Mucosa of gallbladder (tissue), 1 donor: ENCODE results near the gene POGLUT2. TPM values are rescaled to one million over a fixed set of nuclear protein-coding genes. Genes with fewer than 3 reads are reported as not detected.

Experiments
- DNase-seq: peaks from one replicate; pipeline ENCODE4 v3.0.0-alpha.2; 2020; ENCODE audit warnings: low spot score
- total RNA-seq: library from RNA; stranded (reverse); gene quantifications from one replicate; pipeline ENCODE4 v1.2.1, GENCODE V29; 2021
- donor health status: DM: no; HTN: no; CAD: no.

The POGLUT2 gene
- 6.4 TPM for total RNA-seq

DNA sequence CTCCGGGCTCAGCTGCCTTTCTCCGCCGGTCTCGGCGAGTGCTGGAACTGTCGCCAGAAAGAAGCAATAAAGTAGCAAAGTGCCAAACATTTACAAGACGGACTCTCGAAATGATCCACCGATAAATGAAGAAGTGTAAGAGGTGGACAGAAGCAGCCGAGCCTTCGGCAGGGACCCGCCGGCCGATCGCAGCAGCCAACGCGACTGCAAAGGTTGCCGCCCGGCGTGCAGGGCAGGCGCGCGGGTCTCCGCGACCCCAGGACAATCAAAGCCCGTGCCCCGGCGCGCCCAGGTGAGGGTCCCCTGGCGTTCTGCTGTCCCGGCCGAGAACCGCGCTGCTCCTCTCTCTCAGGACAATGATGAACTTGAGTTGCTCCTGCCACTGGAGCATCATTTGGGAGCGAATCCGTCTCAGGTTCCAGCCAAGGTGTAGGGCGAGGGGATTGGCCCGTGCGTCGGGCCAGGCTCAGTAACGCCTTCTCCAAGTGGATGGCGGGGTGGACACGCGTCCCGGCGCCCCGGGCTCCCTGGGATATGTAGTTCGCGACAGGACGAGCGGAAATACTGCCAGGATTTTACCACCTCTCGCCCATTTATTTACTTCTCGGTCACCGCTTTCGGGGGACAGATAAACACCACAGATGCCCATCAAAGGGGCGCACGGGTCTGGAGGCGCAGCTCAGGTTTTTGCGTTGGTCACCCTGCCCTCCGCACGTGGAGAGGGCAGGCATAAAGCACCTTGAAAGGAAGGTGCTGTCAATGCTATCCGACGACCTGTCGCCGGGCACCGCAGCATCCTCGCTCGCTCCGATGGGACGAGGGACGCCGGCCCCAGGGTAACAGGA is at the start of gene POGLUT2, which contains the start of gene BIVM:
POGLUT2 (minus strand) TSS at position 396 of the 845 bp plus-strand sequence; CDS start at position 90, 306 bp downstream.
BIVM (plus strand) TSS at position 539 of the 845 bp plus-strand sequence. CDS start 8,149 bp downstream, outside the sequence.
- peak; percentile 91 for DNase-seq

DNA sequence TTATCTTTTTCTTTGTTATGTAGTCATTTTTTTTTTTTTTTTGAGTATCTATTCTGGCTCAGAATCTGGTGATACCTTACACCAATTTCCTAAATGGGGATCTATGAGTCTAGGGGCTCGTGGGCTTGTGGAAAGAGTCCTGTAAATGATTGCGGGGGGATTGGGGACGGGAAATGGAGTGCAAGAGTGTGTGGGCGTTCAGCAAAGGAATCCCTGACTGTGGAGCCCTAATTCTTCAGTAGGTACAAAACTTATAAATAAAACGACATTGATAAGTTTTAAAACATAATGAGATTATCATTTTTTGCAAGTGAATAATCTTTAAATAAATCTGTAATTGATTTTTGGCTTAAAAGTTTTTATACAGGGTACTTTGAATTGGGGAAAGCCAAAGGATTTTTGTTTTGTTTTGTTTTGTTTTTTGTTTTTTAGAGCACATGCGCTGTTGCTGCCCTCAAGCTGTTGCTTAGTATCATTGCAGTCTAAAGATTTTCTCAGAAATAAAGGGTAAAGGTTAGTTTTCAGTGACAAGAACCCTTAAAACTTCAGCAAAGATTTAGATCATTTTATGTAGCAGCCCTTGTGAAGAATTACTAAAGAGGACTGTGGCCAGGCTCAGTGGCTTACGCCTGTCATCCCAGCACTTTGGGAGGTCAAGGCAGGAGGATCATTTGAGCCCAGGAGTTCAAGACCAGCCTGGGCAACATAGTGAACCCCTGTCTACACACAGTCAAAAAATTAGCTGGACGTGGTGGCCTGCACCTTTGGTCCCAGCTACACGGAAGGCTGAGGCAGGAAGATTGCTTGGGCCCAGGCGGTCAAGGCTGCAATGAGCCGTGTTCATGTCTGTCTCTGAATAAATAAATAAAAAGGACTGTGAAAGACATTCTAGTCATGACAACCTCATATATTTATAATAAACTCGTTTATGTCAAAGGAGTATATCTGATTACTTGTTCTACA is 48.8 kb upstream of the POGLUT2 start:
- no peak for DNase-seq

DNA sequence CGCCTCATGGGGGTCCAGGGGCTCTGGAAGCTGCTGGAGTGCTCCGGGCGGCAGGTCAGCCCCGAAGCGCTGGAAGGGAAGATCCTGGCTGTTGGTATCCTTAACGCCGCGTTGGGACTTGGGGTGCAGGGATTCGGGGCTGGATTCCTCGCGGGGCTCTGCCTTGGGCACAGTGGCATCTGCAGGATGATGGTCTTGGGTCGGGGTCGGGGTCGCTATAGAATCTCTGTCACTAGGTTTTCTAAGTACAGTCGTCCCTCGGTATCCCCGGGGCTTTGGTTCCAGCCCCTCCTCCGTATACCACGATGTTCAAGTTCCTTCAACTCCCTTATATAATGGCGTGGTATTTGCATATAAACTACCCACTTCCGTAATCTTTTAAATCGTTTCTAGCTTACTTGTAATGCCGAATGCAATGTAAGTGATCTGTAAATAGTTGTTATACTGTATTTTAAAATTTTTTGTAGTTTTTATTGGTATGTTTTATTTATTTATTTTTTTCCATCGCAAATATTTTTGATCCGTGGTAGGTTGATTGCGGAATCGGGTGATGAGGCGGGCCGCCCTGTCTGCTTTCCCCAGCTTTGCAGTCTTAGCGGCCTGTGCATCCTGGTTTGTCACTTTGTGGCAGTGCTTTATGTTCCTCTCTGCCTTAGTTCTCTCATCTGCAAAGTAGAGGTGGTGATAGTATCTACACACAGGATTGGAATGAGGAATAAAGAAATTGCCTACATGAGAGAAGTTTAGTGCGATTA is 47.7 kb upstream of the POGLUT2 start:
- peak; percentile 28 for DNase-seq

DNA sequence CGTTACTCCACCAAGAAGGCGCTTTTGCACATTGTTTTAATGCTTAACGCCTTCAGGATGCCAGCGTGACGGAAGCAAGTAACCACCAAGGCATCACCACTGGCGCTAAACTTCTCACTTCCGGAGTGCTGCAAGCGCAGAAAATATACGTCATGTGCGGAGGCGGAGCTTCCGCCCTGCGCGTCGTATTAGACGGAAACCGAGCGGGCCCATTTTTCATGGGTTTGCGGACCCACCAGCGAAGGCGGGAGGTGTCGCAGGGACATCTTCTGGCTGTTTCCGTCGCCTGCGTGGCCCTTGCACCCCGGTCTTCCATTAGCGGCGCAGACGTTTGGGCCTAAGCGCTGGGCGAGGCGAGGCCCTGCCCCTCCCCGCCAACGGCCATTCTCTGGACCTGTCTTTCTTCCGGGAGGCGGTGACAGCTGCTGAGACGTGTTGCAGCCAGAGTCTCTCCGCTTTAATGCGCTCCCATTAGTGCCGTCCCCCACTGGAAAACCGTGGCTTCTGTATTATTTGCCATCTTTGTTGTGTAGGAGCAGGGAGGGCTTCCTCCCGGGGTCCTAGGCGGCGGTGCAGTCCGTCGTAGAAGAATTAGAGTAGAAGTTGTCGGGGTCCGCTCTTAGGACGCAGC is 47.0 kb upstream of the POGLUT2 start, which contains the start of gene ERCC5:
ERCC5 (plus strand) TSS at position 403 of the 631 bp plus-strand sequence. CDS start 235 bp downstream, outside the sequence.
- DNase-seq, result peak; percentile 96

DNA sequence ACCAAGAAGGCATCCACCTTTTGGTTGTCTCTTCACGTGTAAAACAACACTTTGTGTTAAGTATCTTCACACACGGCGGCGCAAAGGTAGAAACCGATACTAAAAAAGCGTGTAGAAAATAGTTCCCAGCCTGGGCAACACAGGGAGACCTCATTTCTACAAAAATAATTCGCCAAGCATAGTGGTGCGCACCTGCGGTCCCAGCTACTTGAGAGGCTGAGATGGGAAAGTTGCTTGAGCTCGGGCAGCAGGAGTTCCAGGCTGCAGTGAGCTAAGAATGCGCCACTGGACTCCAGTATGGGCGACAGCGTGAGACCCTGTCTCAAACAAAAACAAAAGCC is 46.5 kb upstream of the POGLUT2 start:
- no peak for DNase-seq

DNA sequence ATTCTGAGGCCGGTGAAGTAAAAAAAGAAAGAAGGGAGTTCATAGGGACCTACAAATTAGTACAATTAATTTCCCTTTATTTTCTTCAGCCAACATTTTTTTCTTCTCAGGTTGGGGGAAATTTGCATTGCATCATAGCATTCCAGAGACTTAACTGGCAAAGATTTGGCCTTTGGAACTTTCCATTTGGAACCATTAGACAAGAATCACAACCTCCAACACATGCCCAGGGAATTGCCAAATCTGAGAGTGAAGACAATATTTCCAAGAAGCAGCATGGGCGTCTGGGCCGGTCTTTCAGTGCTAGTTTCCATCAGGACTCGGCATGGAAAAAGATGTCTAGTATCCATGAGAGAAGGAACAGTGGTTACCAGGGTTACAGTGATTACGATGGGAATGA is 40.7 kb upstream of the POGLUT2 start:
- DNase-seq, result no peak

- no peak for DNase-seq
Measured at GRCh38 chr13:102838982-102839381, 40.2 kb upstream of the POGLUT2 start.

- DNase-seq, result no peak
Measured at GRCh38 chr13:102838273-102838672, 39.5 kb upstream of the POGLUT2 start.

GRCh38 chr13:102836471-102836870 is 37.7 kb upstream of the POGLUT2 start:
- no peak for DNase-seq

DNA sequence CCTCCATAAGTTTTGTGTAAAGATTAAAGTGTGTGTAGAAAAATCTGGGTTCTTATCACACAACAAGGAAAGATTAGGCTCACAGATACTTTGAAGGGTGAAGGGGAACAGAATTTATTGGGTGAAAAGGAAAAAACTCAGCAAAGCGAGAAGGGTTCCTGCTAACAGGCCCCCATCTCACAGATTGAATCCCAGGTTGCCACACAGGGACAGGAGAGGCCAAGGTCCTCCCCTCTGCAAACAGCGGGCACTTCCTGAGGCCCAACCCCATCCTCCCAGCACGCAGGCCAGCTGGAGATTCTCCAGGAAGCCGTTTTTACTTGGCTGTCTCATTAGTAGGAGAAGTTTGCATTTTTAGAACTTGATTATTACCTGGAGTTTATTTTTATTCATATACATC is 31.9 kb upstream of the POGLUT2 start:
- DNase-seq, result peak; percentile 24

DNA sequence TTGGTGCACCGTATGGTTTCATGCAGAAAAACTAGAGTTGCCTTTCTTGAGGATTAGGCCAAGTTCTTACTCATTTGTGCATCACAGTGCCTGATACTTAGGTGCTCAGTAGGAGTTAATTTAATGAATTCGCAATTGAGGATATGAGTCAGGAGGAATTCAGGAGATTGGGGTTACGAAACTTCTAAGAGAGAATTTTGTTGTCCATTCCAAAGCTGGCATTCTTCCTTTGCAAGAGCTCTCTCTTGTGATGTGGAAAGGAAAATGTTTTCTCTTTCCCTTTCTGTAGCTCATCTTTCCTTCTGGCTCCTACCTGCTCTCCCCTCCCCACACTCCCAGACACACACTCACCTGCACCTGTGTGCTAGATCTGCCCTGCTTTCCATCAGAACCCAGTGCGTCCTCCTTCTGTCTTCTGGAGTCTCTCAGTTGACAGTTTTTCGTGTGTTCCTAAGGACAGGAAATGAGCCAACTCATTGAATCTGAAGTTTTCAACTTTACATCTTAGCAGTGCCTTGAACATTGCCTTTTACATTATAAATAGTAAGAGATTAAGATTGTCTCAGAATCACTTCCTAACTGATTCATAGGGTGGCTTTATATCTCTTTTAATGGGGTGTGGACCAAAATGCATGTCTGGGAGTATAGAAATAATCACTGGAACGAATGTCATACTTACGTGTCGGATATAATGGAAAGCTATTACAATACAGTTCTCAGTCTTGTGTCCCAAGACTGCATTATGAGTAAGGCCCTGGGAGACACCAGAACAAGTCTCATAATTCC is 27.3 kb upstream of the POGLUT2 start:
- no peak for DNase-seq

GRCh38 chr13:102825400-102825799 is 26.6 kb upstream of the POGLUT2 start:
- DNase-seq, result no peak

DNA sequence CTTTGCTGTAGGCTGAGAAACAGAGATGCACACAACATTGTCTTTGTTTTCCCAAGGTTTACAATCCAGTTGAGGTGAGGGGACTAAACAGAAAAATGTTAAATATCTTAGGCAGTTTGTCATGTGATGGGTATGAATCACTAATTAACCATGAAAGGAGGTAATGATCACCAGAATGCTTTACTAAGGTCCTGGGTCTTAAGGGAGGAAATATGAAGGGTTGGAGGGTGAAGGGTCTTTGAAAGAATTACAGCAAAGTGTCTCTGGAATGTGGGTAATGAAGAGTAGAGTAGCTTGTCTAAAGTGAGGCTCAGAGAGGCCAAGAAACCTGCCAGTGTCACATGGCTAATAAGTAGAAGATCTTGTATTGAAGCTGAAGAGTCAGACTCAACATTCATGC is 19.1 kb upstream of the POGLUT2 start:
- no peak for DNase-seq

DNA sequence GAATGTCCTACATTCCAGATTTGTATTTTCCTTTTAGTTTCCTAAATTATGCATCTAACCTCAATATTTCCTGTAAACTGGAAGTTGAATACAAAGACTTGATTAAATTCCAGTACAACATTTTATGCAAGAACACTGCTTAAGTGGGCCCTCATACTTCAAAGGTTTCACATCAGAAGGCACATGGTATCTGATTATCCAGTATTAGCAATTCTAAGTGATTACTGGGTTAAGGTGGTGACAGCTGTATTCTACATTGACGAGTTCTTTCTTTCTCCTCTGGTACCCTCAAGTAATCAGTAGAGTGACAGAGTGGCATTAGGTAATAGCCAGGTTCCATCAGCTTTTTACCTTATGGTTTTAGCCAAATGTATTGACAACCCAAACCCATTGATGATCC is 18.5 kb upstream of the POGLUT2 start:
- no peak for DNase-seq

GRCh38 chr13:102816708-102817107 is 17.9 kb upstream of the POGLUT2 start:
- no peak for DNase-seq

DNA sequence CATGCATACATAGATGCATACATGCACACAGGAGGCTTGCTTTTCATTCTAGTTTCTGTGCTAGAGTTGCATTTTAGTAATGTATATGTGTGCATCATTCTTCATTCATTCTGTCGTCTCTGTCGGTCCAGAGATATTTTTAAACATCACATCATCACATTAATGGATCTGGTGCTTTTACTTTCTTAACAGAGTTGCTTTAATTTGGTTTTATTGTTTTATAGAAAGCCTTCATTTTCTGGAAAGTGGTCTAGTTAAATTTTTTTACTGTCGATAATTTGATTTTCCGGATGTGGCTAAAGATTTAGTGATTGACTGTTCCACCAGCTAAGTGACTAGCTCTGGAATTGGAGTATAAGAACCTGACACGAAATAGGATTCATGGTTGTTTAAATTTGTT is 17.0 kb upstream of the POGLUT2 start:
- DNase-seq, result no peak

DNA sequence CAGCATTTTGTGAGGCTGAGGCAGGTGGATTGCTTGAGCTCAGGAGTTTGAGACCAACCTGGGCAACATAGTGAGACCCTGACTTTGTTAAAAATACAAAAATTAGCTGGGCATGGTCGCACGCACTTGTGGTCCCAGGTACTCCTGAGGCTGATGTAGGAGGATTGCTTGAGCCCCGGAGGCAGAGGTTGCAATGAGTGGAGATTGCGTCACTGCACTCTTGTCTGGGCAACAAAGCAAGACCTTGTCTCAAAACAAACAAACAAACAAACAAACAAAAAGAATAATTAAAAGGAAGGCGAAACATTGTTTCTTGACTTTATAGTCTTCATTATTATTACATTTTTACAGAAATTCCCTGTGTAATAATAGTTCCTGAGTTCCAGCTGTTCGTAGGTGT is 16.0 kb upstream of the POGLUT2 start:
- no peak for DNase-seq

DNA sequence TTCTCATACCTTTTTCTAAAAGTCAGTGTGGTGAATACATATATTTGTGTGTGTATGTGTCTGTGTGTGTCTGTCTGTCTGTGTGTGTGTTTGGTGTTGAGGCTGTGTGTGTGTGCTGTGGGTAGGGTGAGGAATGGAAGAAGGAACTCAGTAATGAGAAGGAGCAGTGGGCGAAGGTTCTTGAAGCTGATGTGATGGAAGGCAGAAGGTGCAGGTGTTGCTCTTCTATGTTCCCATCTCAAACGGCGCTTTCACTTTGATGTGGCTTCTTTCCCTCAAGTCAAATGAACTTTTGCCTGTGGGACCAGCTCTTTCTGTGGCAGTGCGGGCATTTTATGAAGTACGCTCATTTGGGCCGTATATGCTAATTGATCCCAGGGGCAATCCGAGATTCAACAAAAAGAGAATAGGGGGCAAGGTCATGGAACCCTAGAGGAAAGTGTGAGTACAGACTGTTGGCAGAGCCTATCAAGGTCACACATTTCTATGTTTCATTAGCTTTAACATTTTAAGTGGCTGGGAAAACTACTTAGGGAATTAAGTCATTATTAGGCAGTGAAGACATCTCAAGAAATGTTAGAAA is 15.3 kb upstream of the POGLUT2 start:
- DNase-seq, result no peak

- DNase-seq, result no peak
Measured at GRCh38 chr13:102812611-102813287, 14.0 kb upstream of the POGLUT2 start.
